HG03342 (cell line): ENCODE data around the gene PCDHA1.
"Not testable (repeated sequence)": the region's sequence is repeated elsewhere in the genome, so short reads cannot be mapped to it uniquely, and the experiment has no call there.

Source experiments
- ATAC-seq: cut with Tn5 transposase; IDR thresholded peaks from one replicate; pipeline ENCODE4 v1.9.1; 2021; ENCODE audit warnings: mild to moderate bottlenecking, moderate library complexity; ENCODE audit not compliant: unreplicated experiment

The PCDHA1 gene

DNA sequence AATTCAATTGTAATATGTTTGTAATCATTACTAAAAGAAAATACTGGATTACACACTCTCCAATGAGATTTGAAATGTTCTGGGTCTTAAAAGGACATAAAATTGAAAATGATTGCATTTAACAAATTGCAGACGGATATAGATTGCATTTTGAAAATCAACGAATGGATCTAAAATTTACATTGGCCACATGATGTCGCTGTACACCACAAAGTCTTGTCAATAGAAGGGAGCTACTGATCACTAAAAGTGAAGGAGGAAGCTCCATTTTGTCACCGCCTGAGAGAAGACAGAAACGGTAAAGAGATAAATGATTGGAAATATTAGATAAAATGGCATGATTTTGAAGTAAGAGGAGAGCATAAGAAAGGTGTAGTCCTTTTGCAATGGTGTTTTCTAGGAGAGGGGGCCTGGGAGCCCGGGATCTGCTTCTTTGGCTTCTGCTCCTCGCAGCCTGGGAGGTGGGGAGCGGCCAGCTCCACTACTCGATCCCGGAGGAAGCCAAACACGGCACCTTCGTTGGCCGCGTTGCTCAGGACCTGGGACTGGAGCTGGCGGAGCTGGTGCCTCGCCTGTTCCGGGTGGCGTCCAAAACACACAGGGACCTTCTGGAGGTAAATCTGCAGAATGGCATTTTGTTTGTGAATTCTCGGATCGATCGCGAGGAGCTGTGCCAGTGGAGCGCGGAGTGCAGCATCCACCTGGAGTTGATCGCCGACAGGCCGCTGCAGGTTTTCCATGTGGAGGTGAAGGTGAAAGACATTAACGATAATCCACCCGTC lies at the start of gene PCDHA1:
Gene PCDHA1, plus strand, starts transcription at position 236 of the 782 bp plus-strand sequence.
- no peak for ATAC-seq

DNA sequence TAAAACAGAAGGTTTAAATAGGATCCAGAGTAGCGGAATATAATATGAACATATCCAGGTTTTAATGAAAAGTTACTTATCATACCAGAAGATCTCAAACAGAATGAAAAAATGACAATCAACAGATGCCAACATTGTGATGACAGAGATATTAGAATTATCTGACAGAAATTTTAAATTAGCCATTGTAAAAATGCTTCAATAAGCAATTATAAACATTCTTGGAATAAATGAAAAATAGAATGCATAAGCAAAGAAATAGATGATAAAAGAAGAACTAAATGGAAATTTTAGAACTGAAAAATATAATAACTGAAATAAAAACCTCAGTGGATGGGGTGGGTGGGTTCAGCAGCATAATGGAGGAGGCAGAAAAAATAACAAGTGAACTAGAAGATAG lies 48.5 kb upstream of the PCDHA1 start:
- no peak for ATAC-seq

GRCh38 chr5:140741967-140742366 lies 44.0 kb upstream of the PCDHA1 start:
- ATAC-seq = no peak

- no peak for ATAC-seq
Observed at GRCh38 chr5:140753561-140753960, 32.4 kb upstream of the PCDHA1 start.

GRCh38 chr5:140764177-140764973 lies 21.6 kb upstream of the PCDHA1 start:
- ATAC-seq = no peak

- no peak for ATAC-seq
Observed at GRCh38 chr5:140767444-140767843, 18.5 kb upstream of the PCDHA1 start.

GRCh38 chr5:140780512-140780911 lies 5.4 kb upstream of the PCDHA1 start:
- no peak for ATAC-seq

GRCh38 chr5:140787422-140787821 lies 1.5 kb downstream of the PCDHA1 start:
- not testable (repeated sequence) for ATAC-seq

- ATAC-seq = not testable (repeated sequence)
Observed at GRCh38 chr5:140787849-140788504, 2.0 kb downstream of the PCDHA1 start.

GRCh38 chr5:140791089-140791488 lies 5.1 kb downstream of the PCDHA1 start:
- ATAC-seq = no peak

DNA sequence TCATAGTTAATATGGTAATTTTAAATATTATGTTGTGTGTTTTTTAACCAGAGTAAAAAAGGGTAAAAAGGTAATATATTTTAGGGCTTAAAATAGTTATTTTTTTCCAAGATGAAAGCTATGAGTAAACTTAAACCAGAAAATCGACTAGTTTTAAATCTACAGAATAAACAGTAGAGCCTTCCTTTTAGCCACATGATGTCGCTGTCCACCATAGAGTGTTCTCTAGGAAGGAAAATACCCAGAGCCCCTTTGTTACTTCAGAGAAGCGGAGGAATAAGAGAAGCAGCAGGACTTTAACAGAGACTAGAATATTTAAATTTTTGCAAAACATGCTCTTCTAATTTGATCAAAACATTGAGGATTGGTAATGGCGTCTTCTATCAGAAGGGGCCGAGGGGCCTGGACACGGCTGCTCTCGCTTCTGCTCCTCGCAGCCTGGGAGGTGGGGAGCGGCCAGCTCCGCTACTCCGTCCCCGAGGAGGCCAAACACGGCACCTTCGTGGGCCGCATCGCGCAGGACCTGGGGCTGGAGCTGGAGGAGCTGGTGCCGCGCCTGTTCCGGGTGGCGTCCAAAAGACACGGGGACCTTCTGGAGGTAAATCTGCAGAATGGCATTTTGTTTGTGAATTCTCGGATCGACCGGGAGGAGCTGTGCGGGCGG lies 8.8 kb downstream of the PCDHA1 start, which contains the start of gene PCDHA2:
Gene PCDHA2, plus strand, starts transcription at position 258 of the 664 bp plus-strand sequence.
- no peak for ATAC-seq

DNA sequence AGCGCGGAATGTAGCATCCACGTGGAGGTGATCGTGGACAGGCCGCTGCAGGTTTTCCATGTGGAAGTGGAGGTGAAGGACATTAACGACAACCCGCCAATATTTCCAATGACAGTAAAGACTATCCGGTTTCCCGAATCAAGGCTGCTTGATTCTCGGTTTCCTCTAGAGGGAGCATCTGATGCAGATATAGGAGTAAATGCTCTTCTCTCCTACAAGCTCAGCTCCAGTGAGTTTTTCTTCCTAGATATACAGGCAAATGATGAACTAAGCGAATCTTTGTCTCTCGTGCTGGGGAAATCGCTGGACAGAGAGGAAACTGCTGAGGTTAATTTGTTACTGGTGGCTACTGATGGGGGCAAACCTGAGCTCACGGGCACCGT lies 9.3 kb downstream of the PCDHA1 start:
- no peak for ATAC-seq

- not testable (repeated sequence) for ATAC-seq
Observed at GRCh38 chr5:140796072-140796717, 10.3 kb downstream of the PCDHA1 start.

GRCh38 chr5:140796718-140797095 lies 10.8 kb downstream of the PCDHA1 start:
- no peak for ATAC-seq

- no peak for ATAC-seq
Observed at GRCh38 chr5:140800816-140801493, 15.0 kb downstream of the PCDHA1 start, which contains the start of gene PCDHA3. Gene PCDHA3 (plus strand): TSS chr5:140801057.

- no peak for ATAC-seq
Observed at GRCh38 chr5:140801494-140801841, 15.5 kb downstream of the PCDHA1 start.

DNA sequence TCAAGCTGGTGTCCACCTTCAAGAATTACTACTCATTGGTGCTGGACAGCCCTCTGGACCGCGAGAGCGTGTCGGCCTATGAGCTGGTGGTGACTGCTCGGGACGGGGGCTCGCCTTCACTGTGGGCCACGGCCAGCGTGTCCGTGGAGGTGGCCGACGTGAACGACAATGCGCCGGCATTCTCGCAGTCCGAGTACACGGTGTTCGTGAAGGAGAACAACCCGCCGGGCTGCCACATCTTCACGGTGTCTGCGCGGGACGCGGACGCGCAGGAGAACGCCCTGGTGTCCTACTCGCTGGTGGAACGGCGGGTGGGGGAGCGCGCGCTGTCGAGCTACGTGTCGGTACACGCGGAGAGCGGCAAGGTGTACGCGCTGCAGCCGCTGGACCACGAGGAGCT lies 16.4 kb downstream of the PCDHA1 start:
- ATAC-seq = not testable (repeated sequence)

DNA sequence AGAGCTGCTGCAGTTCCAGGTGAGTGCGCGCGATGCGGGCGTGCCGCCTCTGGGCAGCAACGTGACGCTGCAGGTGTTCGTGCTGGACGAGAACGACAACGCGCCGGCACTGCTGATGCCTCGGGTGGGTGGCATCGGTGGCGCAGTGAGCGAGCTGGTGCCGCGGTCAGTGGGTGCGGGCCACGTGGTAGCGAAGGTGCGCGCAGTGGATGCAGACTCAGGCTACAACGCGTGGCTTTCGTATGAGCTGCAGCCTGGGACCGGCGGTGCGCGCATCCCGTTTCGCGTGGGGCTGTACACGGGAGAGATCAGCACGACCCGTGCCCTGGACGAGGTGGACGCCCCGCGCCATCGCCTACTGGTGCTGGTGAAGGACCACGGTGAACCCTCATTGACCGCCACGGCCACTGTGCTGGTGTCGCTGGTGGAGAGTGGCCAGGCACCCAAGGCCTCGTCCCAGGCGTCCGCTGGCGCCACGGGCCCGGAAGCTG lies 16.9 kb downstream of the PCDHA1 start:
- ATAC-seq = no peak

GRCh38 chr5:140806834-140807775 lies 21.2 kb downstream of the PCDHA1 start, which contains the start of gene PCDHA4:
Gene PCDHA4 (plus strand): TSS chr5:140807068.
- ATAC-seq = no peak
